AG04450 (cell line): ENCODE results near the gene PLA2G2A. TPM values are rescaled to one million over a fixed set of nuclear protein-coding genes. Genes with fewer than 3 reads are reported as not detected.
"Not testable (repeated sequence)": the region's sequence is repeated elsewhere in the genome, so short reads cannot be mapped to it uniquely, and the experiment has no call there.

Experiments used
- CTCF ChIA-PET: fragments of 300-600, 350-600 bp; formaldehyde crosslinking; extraction: SDS; loops from one replicate; lab custom pipeline; 2022; ENCODE audit warnings: antibody characterized with exemption, inconsistent platforms; lab: Charles Lee
- POLR2A ChIA-PET: fragments of 350-600 bp; formaldehyde crosslinking; extraction: SDS; loops from one replicate; lab custom pipeline; 2021; ENCODE audit warnings: antibody characterized with exemption, inconsistent platforms; lab: Yijun Ruan, JAX
- DNase-seq: peaks from one replicate; pipeline ENCODE4 v3.0.0-alpha.2; 2011; ENCODE audit warnings: low read depth, low spot score
- H3K27ac ChIP-seq: one replicate; pipeline ENCODE4 v1.5.1; 2012; ENCODE audit warnings: low read depth, low read length, control low read depth
- H3K27me3 ChIP-seq: one replicate; pipeline ENCODE4 v1.6.0; 2012; ENCODE audit warnings: low read length; ENCODE audit not compliant: control insufficient read depth, insufficient read depth
- H3K4me3 ChIP-seq: 2 replicates; pipeline ENCODE4 v1.5.1; 2011; ENCODE audit warnings: mild to moderate bottlenecking, low read depth, low read length, control low read depth
- H3K9me3 ChIP-seq: 2 replicates; pipeline ENCODE4 v1.5.1; 2012; ENCODE audit warnings: low read length; ENCODE audit not compliant: control insufficient read depth, insufficient read depth
- polyA plus RNA-seq: library from polyadenylated mRNA; depleted of rRNA; stranded (reverse); fragments of >200 nt; gene quantifications from 2 replicates; pipeline ENCODE4 v1.2.3, GENCODE V29; 2011; rRNA removed
- TF ChIP-seq, protein P1 (sequence below): IDR thresholded peaks from 2 replicates; pipeline ENCODE4 v1.5.1; 2011; ENCODE audit warnings: low read depth, low read length, control low read depth, inconsistent platforms

Gene PLA2G2A
- polyA plus RNA-seq, 1 experiment: not detected

DNA sequence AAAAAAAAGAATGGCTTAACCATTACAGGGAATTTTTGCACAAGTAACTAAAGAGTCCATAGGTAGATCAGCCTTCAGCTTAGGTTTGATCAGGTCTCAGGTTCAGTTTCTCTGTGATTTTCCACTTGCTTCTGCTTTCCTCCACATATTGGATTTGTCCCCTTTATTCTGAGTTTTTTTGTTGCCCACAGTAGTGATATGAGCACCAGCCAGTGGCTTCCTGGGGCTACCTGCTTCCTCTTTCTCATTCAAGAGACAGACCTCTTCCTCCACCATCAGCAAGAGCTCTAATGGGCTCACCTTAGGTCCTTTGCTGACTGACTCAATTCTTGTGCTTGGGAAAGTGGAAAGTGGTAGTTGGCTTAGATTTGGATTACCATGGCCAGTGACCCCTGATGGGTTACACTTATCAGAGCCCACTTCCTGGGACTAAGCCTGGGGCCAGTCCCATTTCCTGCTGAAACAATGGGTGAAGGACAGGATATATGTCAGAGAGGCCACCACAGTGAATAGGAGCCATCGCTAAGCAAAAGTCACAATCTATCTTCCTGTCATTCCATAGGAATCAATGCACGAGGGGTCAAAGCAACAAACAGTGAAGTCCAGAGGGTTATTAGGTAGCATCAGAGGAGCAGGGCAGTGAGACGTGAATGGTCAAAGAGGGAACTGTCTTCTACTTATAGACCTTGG, 43.2 kb downstream of the PLA2G2A start:
- H3K27me3 ChIP-seq: no peaks in the 10 kb centered on the region
- H3K9me3 ChIP-seq: peaks cover 16% of the 10 kb centered on the region; the same call in 1 of the 2 replicates
- no peak overlapping the region for H3K27ac ChIP-seq
- ChIA-PET CTCF (no interaction called here), POLR2A (no interaction called here)
- no peak for DNase-seq
- H3K4me3 ChIP-seq: no peak overlapping the region
- TF ChIP-seq, protein P1, sequence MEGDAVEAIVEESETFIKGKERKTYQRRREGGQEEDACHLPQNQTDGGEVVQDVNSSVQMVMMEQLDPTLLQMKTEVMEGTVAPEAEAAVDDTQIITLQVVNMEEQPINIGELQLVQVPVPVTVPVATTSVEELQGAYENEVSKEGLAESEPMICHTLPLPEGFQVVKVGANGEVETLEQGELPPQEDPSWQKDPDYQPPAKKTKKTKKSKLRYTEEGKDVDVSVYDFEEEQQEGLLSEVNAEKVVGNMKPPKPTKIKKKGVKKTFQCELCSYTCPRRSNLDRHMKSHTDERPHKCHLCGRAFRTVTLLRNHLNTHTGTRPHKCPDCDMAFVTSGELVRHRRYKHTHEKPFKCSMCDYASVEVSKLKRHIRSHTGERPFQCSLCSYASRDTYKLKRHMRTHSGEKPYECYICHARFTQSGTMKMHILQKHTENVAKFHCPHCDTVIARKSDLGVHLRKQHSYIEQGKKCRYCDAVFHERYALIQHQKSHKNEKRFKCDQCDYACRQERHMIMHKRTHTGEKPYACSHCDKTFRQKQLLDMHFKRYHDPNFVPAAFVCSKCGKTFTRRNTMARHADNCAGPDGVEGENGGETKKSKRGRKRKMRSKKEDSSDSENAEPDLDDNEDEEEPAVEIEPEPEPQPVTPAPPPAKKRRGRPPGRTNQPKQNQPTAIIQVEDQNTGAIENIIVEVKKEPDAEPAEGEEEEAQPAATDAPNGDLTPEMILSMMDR: no peak

DNA sequence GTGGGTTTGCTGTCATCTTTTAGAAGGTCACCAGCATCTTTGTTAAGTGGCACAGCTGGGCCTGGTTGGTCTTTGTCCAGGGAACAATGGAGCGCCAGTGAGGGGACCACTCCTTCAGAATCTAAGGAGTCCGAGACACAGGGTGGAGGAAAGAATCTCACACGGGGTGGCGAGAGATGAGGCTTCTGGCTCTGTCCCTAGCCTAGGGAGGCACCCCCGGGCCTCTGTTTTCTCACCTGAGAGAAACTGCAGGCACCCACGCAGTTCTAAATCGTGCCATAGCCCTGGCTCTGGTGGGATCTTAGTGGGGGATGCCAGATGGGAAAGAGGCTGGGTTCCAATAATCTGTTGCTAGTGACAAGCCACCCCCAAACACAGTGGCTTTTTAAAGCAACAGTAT, 45.1 kb downstream of the PLA2G2A start:
- TF ChIP-seq, protein P1: no peak
- no peak overlapping the region for H3K27ac ChIP-seq
- DNase-seq: no peak
- ChIA-PET POLR2A (no interaction called here), CTCF (no interaction called here)
- H3K4me3 ChIP-seq: no peak overlapping the region
- peaks cover 17% of the 10 kb centered on the region; the same call in 1 of the 2 replicates for H3K9me3 ChIP-seq
- H3K27me3 ChIP-seq: no peaks in the 10 kb centered on the region

DNA sequence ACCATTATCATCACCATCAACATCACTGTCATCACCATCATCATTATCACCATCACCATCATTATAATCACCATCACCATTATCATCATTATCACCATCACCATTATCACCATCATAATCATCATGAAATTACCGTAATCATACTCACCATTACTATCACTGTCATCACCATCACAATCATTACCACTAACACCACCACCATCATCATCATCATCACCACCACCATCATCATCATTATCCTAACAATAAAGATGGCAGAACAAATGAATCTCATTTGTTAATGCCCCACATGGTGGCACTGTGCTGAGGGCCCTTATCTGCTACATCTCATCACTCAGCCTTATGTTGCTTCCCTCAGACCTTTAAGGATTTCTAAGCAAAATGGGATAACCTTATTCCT, 46.6 kb downstream of the PLA2G2A start:
- POLR2A ChIA-PET: no interaction called here
- no peak overlapping the region for H3K4me3 ChIP-seq
- TF ChIP-seq, protein P1: no peak
- CTCF ChIA-PET: no interaction called here
- no peak overlapping the region for H3K27ac ChIP-seq
- no peaks in the 10 kb centered on the region for H3K27me3 ChIP-seq
- H3K9me3 ChIP-seq: peaks cover 17% of the 10 kb centered on the region; the same call in 1 of the 2 replicates
- no peak for DNase-seq

DNA sequence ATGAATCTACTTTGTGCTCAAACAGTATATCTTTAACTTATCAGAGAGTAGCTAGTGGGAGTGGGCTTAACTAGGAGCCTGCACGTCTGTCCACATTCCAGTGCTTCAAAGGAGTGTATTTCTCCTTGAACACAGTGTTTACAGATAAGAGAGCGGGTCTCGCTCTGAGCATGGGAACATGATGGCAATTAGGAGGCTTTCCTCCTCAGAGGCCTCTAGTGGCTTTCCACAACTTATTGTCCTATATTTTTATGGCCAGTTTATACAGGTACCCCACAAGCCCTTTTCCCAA, 52.3 kb downstream of the PLA2G2A start:
- H3K27ac ChIP-seq, CTCF ChIA-PET, H3K4me3 ChIP-seq, POLR2A ChIA-PET, DNase-seq: not testable (repeated sequence)
- Histone ChIP-seq H3K27me3 (peaks cover 10% of the 10 kb centered on the region), H3K9me3 (peaks cover 10% of the 10 kb centered on the region; the same call in 1 of the 2 replicates)

DNA sequence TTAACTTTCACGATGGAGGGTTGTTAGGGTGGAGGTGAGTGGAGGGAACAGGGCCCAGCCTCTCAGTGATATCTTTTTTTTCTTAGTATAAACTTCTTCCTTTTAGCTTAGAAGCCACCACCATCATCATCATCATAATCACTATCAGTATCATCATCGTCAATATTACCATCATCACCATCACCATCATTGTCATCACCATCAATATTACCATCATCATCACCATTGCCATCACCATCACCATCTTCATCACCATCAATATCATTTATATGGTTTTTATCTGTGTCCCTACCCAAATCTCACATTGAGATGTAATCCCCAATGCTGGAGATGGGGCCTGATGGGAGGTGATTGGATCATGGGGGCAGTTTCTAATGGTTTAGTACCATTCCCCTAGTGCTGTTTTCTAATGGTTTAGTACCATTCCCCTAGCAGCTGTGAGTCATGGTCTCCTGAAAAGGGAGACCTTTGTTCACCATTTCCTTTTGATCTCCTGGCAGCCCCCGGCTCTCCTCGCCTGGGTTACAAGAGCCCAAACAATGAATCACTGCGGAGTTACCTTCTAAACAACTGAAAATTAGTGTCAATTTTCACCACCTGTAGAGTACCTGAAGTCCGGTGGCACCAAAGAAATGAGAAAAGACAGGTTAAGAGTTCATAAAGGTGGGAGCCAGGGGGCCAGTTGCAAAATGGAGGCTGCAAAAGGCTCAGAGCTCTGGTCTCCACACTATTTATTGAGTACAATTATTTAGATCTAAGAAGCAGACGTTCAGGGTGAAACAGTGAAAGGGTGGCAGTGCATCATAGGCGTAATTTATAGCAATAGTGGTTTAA, 52.9 kb downstream of the PLA2G2A start:
- CTCF ChIA-PET: interaction anchor here (0.9 kb wide), 1 partner anchor 9 kb away, joined by 3 read pairs; no protein-coding TSS in a partner anchor
- Histone ChIP-seq H3K27me3 (peaks cover 12% of the 10 kb centered on the region), H3K27ac (no peak overlapping the region), H3K4me3 (no peak overlapping the region), H3K9me3 (peaks cover 4% of the 10 kb centered on the region; the same call in 1 of the 2 replicates)
- POLR2A ChIA-PET: no interaction called here
- TF ChIP-seq, protein P1: no peak
- DNase-seq: no peak

Other genes with a start within 250 kb of the PLA2G2A start
- 10.1 and 11.4 TPM in 2 replicates for gene TMCO4, start 179.7 kb downstream of the PLA2G2A start, polyA plus RNA-seq
- gene RNF186, start 164.3 kb downstream of the PLA2G2A start, polyA plus RNA-seq: not detected in 2 replicates
- gene OTUD3, start 97.2 kb downstream of the PLA2G2A start, polyA plus RNA-seq: 3.9 and 4.8 TPM in 2 replicates
- gene PLA2G2E, start 56.0 kb downstream of the PLA2G2A start, polyA plus RNA-seq: not detected in 2 replicates
- not detected in 2 replicates for gene PLA2G5, start 90.6 kb upstream of the PLA2G2A start, polyA plus RNA-seq
- gene PLA2G2D, start 139.9 kb upstream of the PLA2G2A start, polyA plus RNA-seq: not detected in 2 replicates
- gene PLA2G2F, start 159.7 kb upstream of the PLA2G2A start, polyA plus RNA-seq: not detected in 2 replicates
- not detected in 2 replicates for gene UBXN10, start 206.5 kb upstream of the PLA2G2A start, polyA plus RNA-seq
- gene PLA2G2C, start 206.9 kb upstream of the PLA2G2A start, polyA plus RNA-seq: not detected in 2 replicates